Activated T-cell treated with anti-CD3 and anti-CD28 coated beads for 4 hours (primary cell): ENCODE measurements around the gene CATSPERZ.
"Not testable (repeated sequence)": the region's sequence is repeated elsewhere in the genome, so short reads cannot be mapped to it uniquely, and the experiment has no call there.

ENCODE experiments used
- DNase-seq: peaks from one replicate; pipeline ENCODE4 v3.0.0-alpha.2; 2020

Gene CATSPERZ

GRCh38 chr11:64321026-64321425 is 20.9 kb downstream of the CATSPERZ start:
- DNase-seq, result no peak

GRCh38 chr11:64321533-64321932 is 21.4 kb downstream of the CATSPERZ start:
- no peak for DNase-seq

- no peak for DNase-seq
These were observed 22.7 kb downstream of the CATSPERZ start for GRCh38 chr11:64322925-64323260.

- DNase-seq, result no peak
These were observed 23.2 kb downstream of the CATSPERZ start for GRCh38 chr11:64323373-64323772.

GRCh38 chr11:64323984-64324383 is 23.8 kb downstream of the CATSPERZ start:
- DNase-seq, result not testable (repeated sequence)

GRCh38 chr11:64324692-64325469 is 24.7 kb downstream of the CATSPERZ start:
- DNase-seq, result no peak

GRCh38 chr11:64327375-64327774 is 27.2 kb downstream of the CATSPERZ start:
- DNase-seq, result no peak

GRCh38 chr11:64327993-64328392 is 27.8 kb downstream of the CATSPERZ start:
- DNase-seq, result no peak

- DNase-seq, result no peak
These were observed 30.7 kb downstream of the CATSPERZ start for GRCh38 chr11:64330888-64331287.

GRCh38 chr11:64331569-64332371 is 31.6 kb downstream of the CATSPERZ start:
- peak; percentile 46 for DNase-seq

- no peak for DNase-seq
These were observed 33.4 kb downstream of the CATSPERZ start for GRCh38 chr11:64333556-64333955.

- DNase-seq, result no peak
These were observed 34.9 kb downstream of the CATSPERZ start for GRCh38 chr11:64334764-64335735.

GRCh38 chr11:64337538-64338249 is 37.5 kb downstream of the CATSPERZ start:
- DNase-seq, result no peak

GRCh38 chr11:64338716-64339115 is 38.6 kb downstream of the CATSPERZ start:
- no peak for DNase-seq

- DNase-seq, result no peak
These were observed 39.1 kb downstream of the CATSPERZ start for GRCh38 chr11:64339286-64339685.

- DNase-seq, result peak; percentile 67
These were observed 39.7 kb downstream of the CATSPERZ start, which contains the start of gene CCDC88B for GRCh38 chr11:64339754-64340408. Gene CCDC88B, plus strand, starts transcription at chr11:64340204. Its CDS starts 63 bp downstream, at chr11:64340267.

- peak; percentile 76 for DNase-seq
These were observed 40.6 kb downstream of the CATSPERZ start for GRCh38 chr11:64340671-64341335.

GRCh38 chr11:64341429-64341828 is 41.3 kb downstream of the CATSPERZ start:
- no peak for DNase-seq

- peak; percentile 87 for DNase-seq
These were observed 42.0 kb downstream of the CATSPERZ start for GRCh38 chr11:64341851-64342791.
